Ovary (tissue), 9 donors: ENCODE data around the gene NMT1. TPM values are rescaled to one million over a fixed set of nuclear protein-coding genes. Genes with fewer than 3 reads are reported as not detected.
"Not testable (repeated sequence)": the region's sequence is repeated elsewhere in the genome, so short reads cannot be mapped to it uniquely, and the experiment has no call there.

Source experiments
- DNase-seq, 5 donors: peaks; one replicate each; pipeline ENCODE4 v3.0.0-alpha.2; 2019 to 2020
- H3K27ac ChIP-seq, 2 donors: fragments of 200-600 bp; one replicate each; pipeline versions ENCODE4 v1.5.1 to v1.8.0; 2019 to 2022
- H3K27me3 ChIP-seq: fragments of 200-600 bp; one replicate; pipeline ENCODE4 v1.8.0; 2022
- H3K36me3 ChIP-seq: fragments of 200-600 bp; sonication (generic); one replicate; pipeline ENCODE4 v1.5.1; 2019
- H3K4me1 ChIP-seq: one replicate; pipeline ENCODE4 v1.8.1; 2013; ENCODE audit warnings: mild to moderate bottlenecking, moderate library complexity; ENCODE audit not compliant: insufficient read depth
- H3K4me3 ChIP-seq: fragments of 200-600 bp; sonication (generic); one replicate; pipeline ENCODE4 v1.5.1; 2017
- H3K9me3 ChIP-seq, 2 donors: fragments of 200-600 bp in 1 of 2; sonication (generic) in 1 of 2; one replicate each; pipeline versions ENCODE4 v1.5.1 to v1.8.1; 2013 to 2019; ENCODE audit warnings: mild to moderate bottlenecking in 1 of 2, moderate library complexity in 1 of 2
- CTCF ChIP-seq, 3 donors: fragments of 450-650 bp in 2 of 3; fragments of 200-600 bp in 1 of 3; IDR thresholded peaks; one replicate each; pipeline versions ENCODE4 v1.5.1 to v1.8.0; 2016 to 2022; ENCODE audit warnings: antibody characterized with exemption in 3 of 3, mild to moderate bottlenecking in 1 of 3
- EP300 ChIP-seq: sonication (generic); formaldehyde crosslinking; IDR thresholded peaks from one replicate; pipeline ENCODE4 v1.6.1; 2017; ENCODE audit warnings: antibody characterized with exemption
- POLR2A ChIP-seq: fragments of 450-650 bp; IDR thresholded peaks from one replicate; pipeline ENCODE4 v1.6.1; 2017; ENCODE audit warnings: antibody characterized with exemption, mild to moderate bottlenecking, moderate library complexity
- WGBS, 3 donors: extraction: QIAGEN DNeasy Blood & Tissue Kit in 1 of 3; methylation state at CpG; one replicate each; pipeline versions ENCODE4 v1.1.5 to v1.1.7; 2013 to 2017; 5-methylcytosine and 5-hydroxymethylcytosine counted together
- intact Hi-C, 4 donors: fragments of 100-400 bp; cut with DNase I; formaldehyde crosslinking; loops; one replicate each; pipeline versions ENCODE4 v1.11.0 to v1.15.1; 2022 to 2023
- polyA plus RNA-seq, 2 donors: library from polyadenylated mRNA; stranded (reverse); fragments of 200-250 nt in 1 of 2; fragments of 350-450 nt in 1 of 2; fragmentation: Illumina TruSeq in 1 of 2; extraction: RNeasy Lipid Tissue Mini Kit (QIAGEN cat#74804) in 1 of 2; gene quantifications; one replicate each; pipeline ENCODE4 v1.2.3, GENCODE V29; 2013 to 2014
- total RNA-seq, 7 donors: library from RNA; depleted of rRNA in 2 of 7; stranded (reverse); fragments of >200 nt in 2 of 7; fragmentation: NEBNext Ultra II Directional in 3 of 7; extraction: Animal tissue kit (Norgen Biotek cat#: 25700) in 3 of 7; gene quantifications; one replicate each; pipeline versions ENCODE4 v1.1.0 to v1.2.4, GENCODE V29; 2016 to 2023
- donor health status: DM: no; HTN: no; CAD: no; lungs with moderate emphysema.
- donor health status: DM: no; HTN: no; CAD: no.
- donor health status: Bipolar disorder and iron deficiency.
- donor health status: DM: yes; HTN: yes; CAD: no.
- donor health status: DM: no; HTN: no; CAD: no.
- donor health status: DM: yes; HTN: yes; CAD: no.

Gene NMT1
- total and polyA plus RNA-seq, 9 donors, result 23.0 to 91.4 (median 76.2) TPM

GRCh38 chr17:45048795-45049563, 12.1 kb upstream of the NMT1 start:
- Histone ChIP-seq H3K4me3 (no peak overlapping the region), H3K27me3 (no peaks in the 10 kb centered on the region), H3K36me3 (no peaks in the 10 kb centered on the region), H3K4me1 (peaks cover 9% of the 10 kb centered on the region), H3K27ac (no peak overlapping the region), H3K9me3 (no peaks in the 10 kb centered on the region)
- TF ChIP-seq POLR2A (no peak), EP300 (no peak), CTCF (IDR thresholded peaks at IDR 0.05) (no peak)
- intact Hi-C loops, result no loop called here
- WGBS, 3 donors, result 80 to 90% (median 82%) methylated on average over 8 of the region's 8 CpGs
- no peak for DNase-seq

DNA sequence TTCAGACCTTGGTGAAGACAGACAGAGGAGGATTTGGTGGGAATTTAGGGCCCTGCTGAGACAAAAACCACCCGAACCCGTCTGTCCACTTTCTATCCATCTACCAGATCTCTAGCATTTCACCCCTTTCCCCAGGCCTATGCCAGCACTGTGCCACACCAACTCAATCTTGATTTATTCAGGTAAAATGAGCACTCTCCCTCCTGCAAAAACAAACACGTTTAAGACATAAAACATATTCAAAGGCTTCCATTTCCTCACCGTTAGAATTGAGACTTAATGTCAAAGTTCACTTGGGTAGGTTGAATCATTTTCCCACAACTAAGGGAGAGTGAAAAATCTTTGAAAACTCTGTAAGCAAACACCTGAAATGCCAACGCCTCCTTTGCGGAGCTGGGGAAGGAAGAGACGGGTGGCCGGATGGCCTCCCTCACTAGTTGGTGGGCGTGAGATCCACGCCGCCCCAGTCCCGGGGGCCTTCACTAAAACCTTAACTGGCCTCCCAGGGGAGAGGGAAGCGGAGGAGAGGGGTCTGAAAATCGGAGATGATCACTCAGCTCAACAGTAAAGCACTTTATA, 10.5 kb upstream of the NMT1 start:
- Histone ChIP-seq H3K4me3 (peak overlapping the region; percentile 56), H3K27ac (peak overlapping the region; percentile 2 to 83), H3K36me3 (no peaks in the 10 kb centered on the region), H3K9me3 (no peaks in the 10 kb centered on the region), H3K27me3 (no peaks in the 10 kb centered on the region), H3K4me1 (peaks cover 4% of the 10 kb centered on the region)
- TF ChIP-seq CTCF (IDR thresholded peaks at IDR 0.05), result no peak
- TF ChIP-seq EP300, result no peak
- TF ChIP-seq POLR2A, result no peak
- no peak for DNase-seq
- WGBS, 3 donors, result 3 to 6% (median 6%) methylated on average over 14 of the region's 14 CpGs
- intact Hi-C loops, result no loop called here

GRCh38 chr17:45051060-45051719, 9.9 kb upstream of the NMT1 start, which contains the start of gene DCAKD:
Gene DCAKD, minus strand, starts transcription at chr17:45051632. Its CDS starts 16,747 bp downstream, at chr17:45034885.
- no peaks in the 10 kb centered on the region for H3K36me3 ChIP-seq
- H3K27me3 ChIP-seq, result no peaks in the 10 kb centered on the region
- H3K4me1 ChIP-seq, result peaks cover 4% of the 10 kb centered on the region
- peak within 1 kb of the TSS; percentile 56 for H3K4me3 ChIP-seq
- no peaks in the 10 kb centered on the region for H3K9me3 ChIP-seq
- peak within 1 kb of the TSS; percentile 2 to 83 for H3K27ac ChIP-seq
- WGBS, 3 donors, result 0 to 1% (median 0%) methylated on average over 33 to 56 of the region's 56 CpGs
- intact Hi-C loops, result no loop called here
- TF ChIP-seq POLR2A (peak; percentile 72), CTCF (IDR thresholded peaks at IDR 0.05) (peak in 2 of 3 donors; percentile 36 to 46), EP300 (no peak)
- peak; percentile 89 to 94 (median 90) for DNase-seq

- WGBS, 3 donors, result 0% methylated on average over 4 of the region's 54 CpGs; no CpG with 5 or more reads in 2 of the 3 donors
- DNase-seq, H3K36me3 ChIP-seq, H3K4me1 ChIP-seq, H3K4me3 ChIP-seq, intact Hi-C loops, H3K27me3 ChIP-seq, H3K9me3 ChIP-seq: not testable (repeated sequence)
- H3K27ac ChIP-seq, result peak overlapping the region in 1 of 2 donors; percentile 71
These were observed 9.4 kb upstream of the NMT1 start for GRCh38 chr17:45051720-45052051.
